Muscle of leg (tissue), 16 donors: ENCODE results near the gene CCDC157. TPM values are rescaled to one million over a fixed set of nuclear protein-coding genes. Genes with fewer than 3 reads are reported as not detected.

Source experiments
- DNase-seq: peaks from one replicate; pipeline ENCODE4 v3.0.0; 2013
- H3K27ac ChIP-seq: one replicate; pipeline ENCODE4 v1.5.1; 2013; ENCODE audit warnings: mild to moderate bottlenecking, low read length, control low read depth
- H3K27me3 ChIP-seq: one replicate; pipeline ENCODE4 v1.6.1; 2013; ENCODE audit warnings: low read length; ENCODE audit not compliant: control insufficient read depth, insufficient read depth
- H3K36me3 ChIP-seq: one replicate; pipeline ENCODE4 v1.6.1; 2013; ENCODE audit warnings: low read length; ENCODE audit not compliant: control insufficient read depth, insufficient read depth
- H3K4me1 ChIP-seq: one replicate; pipeline ENCODE4 v1.6.1; 2013; ENCODE audit warnings: low read length; ENCODE audit not compliant: control insufficient read depth, insufficient read depth
- H3K4me3 ChIP-seq: one replicate; pipeline ENCODE4 v1.5.1; 2013; ENCODE audit warnings: low read length, control low read depth
- H3K9me3 ChIP-seq: replicated peaks from 2 replicates; pipeline ENCODE4 v1.6.1; 2013; ENCODE audit warnings: low read depth, low read length; ENCODE audit not compliant: control insufficient read depth
- WGBS: methylation state at CpG from one replicate; pipeline ENCODE4 v1.1.5; 2013; ENCODE audit warnings: missing lambda C conversion rate; ENCODE audit not compliant: insufficient coverage; 5-methylcytosine and 5-hydroxymethylcytosine counted together
- long read RNA-seq, 11 donors: transcript quantifications; one replicate each; lab custom pipeline, GENCODE V29; 2026
- polyA plus RNA-seq, 8 donors: library from polyadenylated mRNA; unstranded; fragments of 120-200 nt; gene quantifications; one replicate each; pipeline versions ENCODE4 v1.2.1 to v1.2.3, GENCODE V29; 2013; ENCODE audit warnings: inconsistent platforms in 1 of 8, low replicate concordance in 1 of 8; ENCODE audit not compliant: insufficient read length in 8 of 8, insufficient read depth in 1 of 8
- total RNA-seq: library from RNA; stranded (reverse); fragments of 120-200 nt; gene quantifications from one replicate; pipeline ENCODE4 v1.2.4, GENCODE V29; 2013

The CCDC157 gene
- total RNA-seq, result 0.89 TPM
- 1 to 10 TPM in 7 of 8 donors, under 1 TPM in 1; 0.89 to 2.0 (median 1.3) TPM for polyA plus RNA-seq
- long read RNA-seq, donor 1, result 0 reads
- long read RNA-seq, donor 2, result 0 reads
- long read RNA-seq, donor 3, result 0 reads
- long read RNA-seq, donor 4, partial matches to known transcripts, result 0 of 1 reads
- long read RNA-seq, donor 4, other reads (novel, unspliced or antisense), result 0 of 1 reads
- long read RNA-seq, donor 5, partial matches to known transcripts, result 6 of 8 reads
- long read RNA-seq, donor 5, other reads (novel, unspliced or antisense), result 0 of 8 reads
- long read RNA-seq, donor 6, result 0 reads
- long read RNA-seq, donor 7, result 0 reads
- long read RNA-seq, donor 8, partial matches to known transcripts, result 0 of 1 reads
- long read RNA-seq, donor 8, other reads (novel, unspliced or antisense), result 0 of 1 reads
- long read RNA-seq, donor 9, result 0 reads
- long read RNA-seq, donor 10, result 0 reads
- long read RNA-seq, donor 11, result 0 reads

DNA sequence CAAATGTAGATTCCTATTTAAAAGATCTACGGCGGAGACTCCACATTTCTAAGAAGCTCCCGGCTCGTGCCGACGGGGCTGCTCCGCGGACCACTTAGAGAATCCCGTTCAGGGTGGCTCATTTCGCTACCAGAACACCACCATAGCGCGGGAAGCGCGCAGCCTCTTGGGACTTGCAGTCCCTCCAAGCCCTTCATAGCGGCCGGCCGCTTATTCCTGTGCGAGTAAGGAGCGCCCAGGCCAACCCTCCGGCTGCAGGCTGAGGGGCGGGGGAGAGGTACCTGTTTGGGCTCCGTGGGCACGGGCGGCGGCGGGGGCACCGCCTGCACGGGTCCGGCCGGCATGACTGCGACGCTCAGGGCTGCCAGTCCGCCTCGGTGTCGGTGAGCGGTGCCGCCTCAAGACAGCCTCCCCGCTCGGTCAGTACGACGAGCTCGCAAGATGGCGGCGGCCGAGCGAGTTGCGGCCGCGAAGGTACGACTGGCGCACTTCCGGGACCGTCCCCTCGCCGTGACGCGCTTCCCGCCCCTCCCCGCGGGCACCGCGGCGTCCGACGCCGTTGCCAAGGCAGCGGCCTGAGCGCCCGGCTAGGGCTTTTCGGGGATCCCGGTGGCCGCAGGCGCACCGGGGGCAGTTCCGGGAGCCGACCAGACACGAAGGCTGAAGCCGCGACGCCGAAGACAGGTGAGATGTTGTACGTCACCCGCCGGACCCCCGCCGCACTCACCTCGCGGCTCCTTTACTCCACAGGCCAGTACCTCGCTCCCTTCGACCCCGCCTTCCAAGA lies at the start of gene CCDC157, which contains the start of gene SF3A1:
Gene CCDC157 (plus strand): TSS at position 559 of the 787 bp plus-strand sequence. CDS start 8,994 bp downstream, outside the sequence.
Gene SF3A1 (minus strand): TSS at position 446 of the 787 bp plus-strand sequence. CDS start 102 bp downstream, at position 344.
- peak within 1 kb of the TSS; percentile 87 for H3K27ac ChIP-seq
- H3K9me3 ChIP-seq, result no peaks in the 10 kb centered on the region
- WGBS, result under 1% methylated on average over 86 of the region's 91 CpGs
- H3K4me1 ChIP-seq, result peaks cover 19% of the 10 kb centered on the region
- peaks cover 24% of the 10 kb centered on the region for H3K36me3 ChIP-seq
- H3K4me3 ChIP-seq, result peak within 1 kb of the TSS; percentile 88
- DNase-seq, result peak; percentile 95
- peaks cover 8% of the 10 kb centered on the region for H3K27me3 ChIP-seq

- H3K4me3 ChIP-seq, result no peak overlapping the region
- no peak for DNase-seq
- H3K36me3 ChIP-seq, result peaks cover 9% of the 10 kb centered on the region
- H3K27ac ChIP-seq, result peak overlapping the region; percentile 35
- H3K4me1 ChIP-seq, result peaks cover 41% of the 10 kb centered on the region
- no peaks in the 10 kb centered on the region for H3K9me3 ChIP-seq
- 54% methylated on average over 3 of the region's 4 CpGs for WGBS
- no peaks in the 10 kb centered on the region for H3K27me3 ChIP-seq
Measured at GRCh38 chr22:30307041-30307574, 49.7 kb upstream of the CCDC157 start.

DNA sequence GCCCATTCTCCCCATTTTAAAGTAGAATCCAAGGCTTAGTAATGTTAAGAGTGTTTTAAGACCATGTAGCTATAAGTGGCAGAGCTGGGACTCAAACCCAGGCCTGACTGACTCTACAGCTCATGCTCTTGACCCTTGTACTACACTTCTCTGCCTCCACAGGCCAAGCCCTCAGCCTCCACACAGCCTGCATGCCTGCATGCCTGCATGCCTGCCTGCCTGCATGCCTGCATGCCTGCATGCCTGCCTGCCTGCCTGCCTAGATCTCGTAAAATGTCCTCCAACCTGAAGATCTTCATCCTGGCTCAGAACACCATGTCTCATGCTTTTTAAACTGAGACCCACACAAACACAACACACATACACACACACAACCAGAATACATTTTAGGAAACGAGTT lies 48.7 kb upstream of the CCDC157 start:
- Histone ChIP-seq H3K27me3 (no peaks in the 10 kb centered on the region), H3K27ac (no peak overlapping the region), H3K4me1 (peaks cover 37% of the 10 kb centered on the region), H3K4me3 (no peak overlapping the region), H3K36me3 (peaks cover 6% of the 10 kb centered on the region), H3K9me3 (no peaks in the 10 kb centered on the region)
- DNase-seq, result no peak
- 78% methylated on average over 1 of the region's 2 CpGs for WGBS

GRCh38 chr22:30308518-30309230 lies 48.1 kb upstream of the CCDC157 start:
- Histone ChIP-seq H3K27me3 (no peaks in the 10 kb centered on the region), H3K9me3 (no peaks in the 10 kb centered on the region), H3K4me1 (peaks cover 37% of the 10 kb centered on the region), H3K4me3 (no peak overlapping the region), H3K36me3 (no peaks in the 10 kb centered on the region), H3K27ac (no peak overlapping the region)
- DNase-seq, result no peak
- 31% methylated on average over 4 of the region's 5 CpGs for WGBS

GRCh38 chr22:30309951-30310741 lies 46.7 kb upstream of the CCDC157 start:
- no peak for DNase-seq
- Histone ChIP-seq H3K9me3 (no peaks in the 10 kb centered on the region), H3K36me3 (no peaks in the 10 kb centered on the region), H3K27me3 (no peaks in the 10 kb centered on the region), H3K4me1 (peaks cover 31% of the 10 kb centered on the region), H3K27ac (no peak overlapping the region), H3K4me3 (no peak overlapping the region)
- WGBS, result 49% methylated on average over 2 of the region's 7 CpGs

DNA sequence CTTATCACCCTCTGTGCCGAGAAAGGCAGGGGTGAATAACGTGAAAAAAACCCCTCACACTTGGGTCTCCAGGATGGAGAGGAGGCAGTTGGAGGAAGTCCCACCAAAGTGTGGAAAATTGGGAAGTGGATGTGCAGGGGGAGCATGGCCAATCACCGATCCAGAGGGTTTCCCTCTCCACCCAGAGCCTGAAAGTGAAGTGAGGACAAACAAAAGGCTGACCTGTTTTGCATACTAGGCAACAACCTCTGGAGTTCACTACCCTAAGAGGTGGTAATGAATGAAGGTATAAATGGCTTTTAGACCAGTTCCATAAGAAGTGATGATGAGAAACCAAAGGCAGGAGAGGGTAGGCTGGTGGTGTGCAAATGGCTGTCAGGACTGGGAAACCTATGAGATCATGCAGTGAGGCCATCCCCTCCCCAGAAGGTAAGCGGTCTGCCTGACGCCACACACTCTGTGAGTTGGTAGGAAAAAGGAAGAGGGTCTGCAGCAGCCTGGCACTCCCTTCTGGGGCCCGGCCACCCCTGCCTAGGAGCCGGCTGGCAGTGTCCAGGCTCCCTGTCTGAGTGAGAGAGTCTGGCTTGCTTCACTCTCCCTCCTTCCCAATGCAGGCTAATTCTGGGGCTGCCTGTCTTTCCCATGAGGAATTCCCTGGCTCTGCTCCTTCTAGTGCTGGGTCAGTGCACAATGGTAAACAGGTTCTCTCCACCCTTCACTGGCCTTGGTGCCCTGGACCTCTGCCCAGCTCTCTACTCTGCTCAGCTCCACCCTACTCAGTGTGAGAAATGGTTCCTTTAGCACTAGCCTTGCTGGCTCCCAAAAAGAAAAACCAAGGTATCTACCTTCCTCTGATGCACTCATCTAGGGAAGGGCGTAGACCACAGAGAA lies 45.7 kb upstream of the CCDC157 start:
- Histone ChIP-seq H3K27me3 (no peaks in the 10 kb centered on the region), H3K4me3 (no peak overlapping the region), H3K9me3 (no peaks in the 10 kb centered on the region), H3K4me1 (peaks cover 24% of the 10 kb centered on the region), H3K36me3 (no peaks in the 10 kb centered on the region), H3K27ac (peak overlapping the region; percentile 20)
- WGBS, result 73% methylated on average over 3 of the region's 8 CpGs
- DNase-seq, result no peak

DNA sequence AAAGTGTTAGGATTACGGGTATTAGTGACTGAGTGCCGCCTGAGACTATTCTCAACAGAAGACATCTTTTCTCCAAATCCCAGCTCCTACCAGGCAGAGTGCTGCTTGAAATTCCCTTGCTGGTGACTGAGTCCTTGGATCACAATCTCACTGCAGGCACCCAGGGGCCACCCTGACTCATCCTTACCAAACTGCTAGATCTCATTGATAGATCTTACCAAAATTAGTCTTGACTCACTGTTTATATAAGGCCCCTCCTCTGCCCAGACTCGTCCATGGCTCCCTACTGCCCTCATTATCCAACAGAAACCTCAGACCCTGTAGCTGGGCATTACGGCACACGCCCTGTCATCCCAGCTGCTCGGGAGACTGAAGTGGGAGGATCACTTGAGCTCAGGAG lies 44.8 kb upstream of the CCDC157 start:
- no peak overlapping the region for H3K27ac ChIP-seq
- no peaks in the 10 kb centered on the region for H3K9me3 ChIP-seq
- no peaks in the 10 kb centered on the region for H3K36me3 ChIP-seq
- H3K4me3 ChIP-seq, result no peak overlapping the region
- peaks cover 22% of the 10 kb centered on the region for H3K4me1 ChIP-seq
- WGBS, result 90% methylated on average over 4 of the region's 6 CpGs
- H3K27me3 ChIP-seq, result no peaks in the 10 kb centered on the region
- no peak for DNase-seq

- no CpG with 5 or more reads among the region's 8 CpGs for WGBS
- Histone ChIP-seq H3K36me3 (no peaks in the 10 kb centered on the region), H3K4me3 (no peak overlapping the region), H3K4me1 (peaks cover 17% of the 10 kb centered on the region), H3K27me3 (no peaks in the 10 kb centered on the region), H3K9me3 (no peaks in the 10 kb centered on the region), H3K27ac (no peak overlapping the region)
- DNase-seq, result no peak
Measured at GRCh38 chr22:30313527-30314363, 43.1 kb upstream of the CCDC157 start.
